SKM-1 (cell line): ENCODE measurements around the gene DDX10.

Experiments used
- DNase-seq: peaks from one replicate; lab custom pipeline; 2025; ENCODE audit not compliant: unreplicated experiment; lab: John Stamatoyannopoulos, UW

The DDX10 gene

GRCh38 chr11:108931168-108931567 lies 266.3 kb downstream of the DDX10 start:
- no peak for DNase-seq

GRCh38 chr11:108933630-108934029 lies 268.8 kb downstream of the DDX10 start:
- DNase-seq = no peak

GRCh38 chr11:108934289-108934688 lies 269.4 kb downstream of the DDX10 start:
- no peak for DNase-seq

- DNase-seq = no peak
Observed at GRCh38 chr11:108934696-108935095, 269.8 kb downstream of the DDX10 start.

- no peak for DNase-seq
Observed at GRCh38 chr11:108937746-108938145, 272.9 kb downstream of the DDX10 start.

- DNase-seq = no peak
Observed at GRCh38 chr11:108938604-108939003, 273.7 kb downstream of the DDX10 start.

GRCh38 chr11:108939135-108939534 lies 274.3 kb downstream of the DDX10 start:
- no peak for DNase-seq

- no peak for DNase-seq
Observed at GRCh38 chr11:108943853-108944252, 279.0 kb downstream of the DDX10 start.

GRCh38 chr11:108944471-108945178 lies 279.8 kb downstream of the DDX10 start:
- DNase-seq = no peak

GRCh38 chr11:108945341-108945740 lies 280.5 kb downstream of the DDX10 start:
- no peak for DNase-seq

- DNase-seq = no peak
Observed at GRCh38 chr11:108947654-108948570, 283.0 kb downstream of the DDX10 start.

GRCh38 chr11:108958368-108959104 lies 293.7 kb downstream of the DDX10 start:
- no peak for DNase-seq

- no peak for DNase-seq
Observed at GRCh38 chr11:108959105-108959761, 294.4 kb downstream of the DDX10 start.

GRCh38 chr11:108959874-108960273 lies 295.0 kb downstream of the DDX10 start:
- DNase-seq = no peak

GRCh38 chr11:108960501-108960900 lies 295.6 kb downstream of the DDX10 start:
- DNase-seq = no peak

- peak; percentile 87 for DNase-seq
Observed at GRCh38 chr11:108961095-108961494, 296.2 kb downstream of the DDX10 start.

- no peak for DNase-seq
Observed at GRCh38 chr11:108963118-108963517, 298.2 kb downstream of the DDX10 start.

GRCh38 chr11:108965306-108966001 lies 300.6 kb downstream of the DDX10 start:
- DNase-seq = peak; percentile 59

- no peak for DNase-seq
Observed at GRCh38 chr11:108966206-108966605, 301.3 kb downstream of the DDX10 start.

GRCh38 chr11:108966978-108967377 lies 302.1 kb downstream of the DDX10 start:
- DNase-seq = no peak
